H1 (cell line): Measurements from ENCODE around the gene TPO. TPM values are rescaled to one million over a fixed set of nuclear protein-coding genes. Genes with fewer than 3 reads are reported as not detected.

Source experiments
- CTCF ChIA-PET: fragments of 300-600 bp; sonication (Branson Sonifier 250); formaldehyde crosslinking; loops from one replicate; lab custom pipeline; 2021; ENCODE audit not compliant: partially characterized antibody; lab: Charles Lee
- POLR2A ChIA-PET: fragments of 300-600 bp; sonication (Branson Sonifier 250); formaldehyde crosslinking; loops from one replicate; lab custom pipeline; 2021; ENCODE audit warnings: inconsistent platforms; ENCODE audit not compliant: partially characterized antibody; lab: Charles Lee
- DNase-seq, 2 experiments: peaks; one replicate each; pipeline versions ENCODE4 v3.0.0 to v3.0.0-alpha.2; 2010 to 2022; ENCODE audit warnings: low spot score in 2 of 2, low read depth in 1 of 2, mixed read lengths in 1 of 2
- FAIRE-seq: peaks from 2 replicates; lab custom pipeline; 2011; peaks lifted over from hg19 to GRCh38; lab: Jason Lieb, UNC
- H2AFZ ChIP-seq: 2 replicates; pipeline ENCODE4 v1.8.1; 2012; ENCODE audit warnings: low read length, inconsistent platforms
- H2AK5ac ChIP-seq: 2 replicates; pipeline ENCODE4 v1.6.1; 2013; ENCODE audit warnings: low read depth, low read length
- H2BK120ac ChIP-seq: replicated peaks from 2 replicates; pipeline ENCODE3; 2013; ENCODE audit warnings: low read depth, low read length, inconsistent platforms
- H2BK12ac ChIP-seq: 2 replicates; pipeline ENCODE4 v1.6.1; 2013; ENCODE audit warnings: low read depth, low read length
- H2BK15ac ChIP-seq: 2 replicates; pipeline ENCODE4 v1.6.1; 2013; ENCODE audit warnings: low read length
- H2BK20ac ChIP-seq: 2 replicates; pipeline ENCODE4 v1.6.1; 2013; ENCODE audit warnings: low read length
- H2BK5ac ChIP-seq: 2 replicates; pipeline ENCODE4 v1.6.1; 2013; ENCODE audit warnings: low read depth, low read length
- H3K14ac ChIP-seq: 2 replicates; pipeline ENCODE4 v1.6.1; 2013; ENCODE audit warnings: inconsistent platforms; ENCODE audit not compliant: insufficient read length
- H3K18ac ChIP-seq: 2 replicates; pipeline ENCODE4 v1.6.1; 2013; ENCODE audit warnings: low read length; ENCODE audit errors: extremely low read depth
- H3K23ac ChIP-seq: 2 replicates; pipeline ENCODE4 v1.6.1; 2013; ENCODE audit warnings: inconsistent platforms; ENCODE audit not compliant: insufficient read length
- H3K23me2 ChIP-seq: 2 replicates; pipeline ENCODE4 v1.6.1; 2013; ENCODE audit warnings: low read depth, low read length
- H3K27ac ChIP-seq: 2 replicates; pipeline ENCODE4 v1.6.1; 2011; ENCODE audit warnings: low read depth, low read length, inconsistent platforms
- H3K27me3 ChIP-seq, 4 experiments: replicated peaks in 1 of 4; 1 replicate in 1 of 4; 2 replicates in 3 of 4; pipeline versions ENCODE4 v1.6.1 to v1.8.1; 2011 to 2013; ENCODE audit warnings: low read length in 3 of 4, mild to moderate bottlenecking in 3 of 4, inconsistent platforms in 2 of 4, mixed read lengths in 2 of 4, moderate library complexity in 1 of 4; ENCODE audit not compliant: control insufficient read depth in 3 of 4, insufficient read depth in 3 of 4; ENCODE audit errors: extremely low read depth in 1 of 4
- H3K36me3 ChIP-seq, 4 experiments: 2 replicates each; pipeline versions ENCODE4 v1.6.1 to v1.8.1; 2011 to 2013; ENCODE audit warnings: mild to moderate bottlenecking in 4 of 4, low read length in 3 of 4, moderate library complexity in 2 of 4, control low read depth in 1 of 4, inconsistent platforms in 1 of 4; ENCODE audit not compliant: insufficient read depth in 4 of 4, control insufficient read depth in 2 of 4
- H3K4ac ChIP-seq: replicated peaks from 2 replicates; pipeline ENCODE3; 2013; ENCODE audit warnings: low read length, low read depth, mixed read lengths, inconsistent platforms; ENCODE audit not compliant: insufficient read length
- H3K4me1 ChIP-seq, 4 experiments: replicated peaks in 1 of 4; 1 replicate in 1 of 4; 2 replicates in 3 of 4; pipeline versions ENCODE4 v1.6.1 to v1.8.1; 2011 to 2013; ENCODE audit warnings: low read length in 3 of 4, inconsistent platforms in 2 of 4, mixed read lengths in 1 of 4; ENCODE audit not compliant: insufficient read depth in 4 of 4, control insufficient read depth in 3 of 4
- H3K4me2 ChIP-seq, 2 experiments: 2 replicates each; pipeline versions ENCODE4 v1.6.1 to v1.8.1; 2011 to 2013; ENCODE audit warnings: low read depth in 2 of 2, low read length in 2 of 2, control low read depth in 1 of 2, inconsistent platforms in 1 of 2, mild to moderate bottlenecking in 1 of 2; ENCODE audit not compliant: insufficient read depth in 1 of 2
- H3K4me3 ChIP-seq, 4 experiments: fragments of 200-600, 300-600 bp in 1 of 4; sonication (generic), shearing (Covaris generic), sonication (Bioruptor Twin) in 1 of 4; 2 replicates each; pipeline versions ENCODE4 v1.5.1 to v1.8.1; 2011 to 2016; ENCODE audit warnings: low read length in 4 of 4, low read depth in 3 of 4, control low read depth in 2 of 4, inconsistent platforms in 2 of 4, mild to moderate bottlenecking in 2 of 4, mixed read lengths in 1 of 4, moderate library complexity in 1 of 4; ENCODE audit not compliant: insufficient read depth in 2 of 4; ENCODE audit errors: extremely low read depth in 1 of 4
- H3K56ac ChIP-seq: replicated peaks from 2 replicates; pipeline ENCODE3; 2013; ENCODE audit warnings: low read depth, mild to moderate bottlenecking, mixed read lengths, low read length, inconsistent platforms; ENCODE audit not compliant: insufficient read length
- H3K79me1 ChIP-seq: 2 replicates; pipeline ENCODE4 v1.6.1; 2013; ENCODE audit warnings: low read depth, low read length, control low read depth
- H3K79me2 ChIP-seq, 2 experiments: 2 replicates each; pipeline versions ENCODE4 v1.6.1 to v1.8.1; 2012 to 2013; ENCODE audit warnings: low read length in 2 of 2, mild to moderate bottlenecking in 2 of 2, inconsistent platforms in 1 of 2; ENCODE audit not compliant: insufficient read depth in 2 of 2, control insufficient read depth in 1 of 2
- H3K9ac ChIP-seq, 4 experiments: replicated peaks in 1 of 4; 1 replicate in 1 of 4; 2 replicates in 3 of 4; pipeline versions ENCODE4 v1.6.1 to v1.8.1; 2011 to 2013; ENCODE audit warnings: low read depth in 3 of 4, low read length in 3 of 4, control low read depth in 2 of 4, mild to moderate bottlenecking in 2 of 4, moderate library complexity in 2 of 4, inconsistent platforms in 1 of 4; ENCODE audit errors: extremely low read depth in 1 of 4
- H3K9me3 ChIP-seq, 2 experiments: 2 replicates each; pipeline versions ENCODE4 v1.6.1 to v1.8.1; 2012 to 2013; ENCODE audit warnings: mild to moderate bottlenecking in 2 of 2, moderate library complexity in 2 of 2, control low read depth in 1 of 2, inconsistent platforms in 1 of 2, low read depth in 1 of 2, low read length in 1 of 2, mixed read lengths in 1 of 2; ENCODE audit not compliant: insufficient read depth in 2 of 2
- H4K20me1 ChIP-seq, 2 experiments: replicated peaks in 1 of 2; 2 replicates each; pipeline versions ENCODE3 to v1.8.1; 2011 to 2013; ENCODE audit warnings: inconsistent platforms in 2 of 2, low read length in 2 of 2, mild to moderate bottlenecking in 1 of 2; ENCODE audit not compliant: insufficient read depth in 2 of 2, control insufficient read depth in 1 of 2
- H4K5ac ChIP-seq: 2 replicates; pipeline ENCODE4 v1.6.1; 2013; ENCODE audit warnings: low read length, low read depth, mixed read lengths, inconsistent platforms; ENCODE audit not compliant: insufficient read length
- H4K8ac ChIP-seq: 2 replicates; pipeline ENCODE4 v1.8.0; 2013; ENCODE audit warnings: mild to moderate bottlenecking, moderate library complexity, low read length, inconsistent platforms; ENCODE audit not compliant: insufficient read depth; ENCODE audit errors: extremely low read depth
- H4K91ac ChIP-seq: replicated peaks from 2 replicates; pipeline ENCODE3; 2013; ENCODE audit warnings: low read length, mixed read lengths, inconsistent platforms; ENCODE audit not compliant: insufficient read length
- BCL11A ChIP-seq, 2 experiments: IDR thresholded peaks; one replicate each; pipeline ENCODE4 v1.6.1; 2011; ENCODE audit warnings: low read depth in 2 of 2, low read length in 2 of 2, mild to moderate bottlenecking in 2 of 2
- SP4 ChIP-seq: IDR thresholded peaks from 2 replicates; pipeline ENCODE4 v1.6.1; 2012; ENCODE audit warnings: low read length, inconsistent platforms
- TCF12 ChIP-seq: IDR thresholded peaks from 2 replicates; pipeline ENCODE4 v1.6.1; 2011; ENCODE audit warnings: low read depth, mild to moderate bottlenecking, low read length
- WGBS, 2 experiments: shearing (Covaris generic) in 1 of 2; methylation state at CpG; one replicate each; pipeline versions ENCODE4 v1.1.6 to v1.1.7; 2013 to 2015; ENCODE audit warnings: low lambda C conversion rate in 2 of 2, mixed read lengths in 2 of 2, inconsistent platforms in 1 of 2, low coverage in 1 of 2, missing lambda C conversion rate in 1 of 2; ENCODE audit not compliant: insufficient replicate concordance in 2 of 2, insufficient coverage in 1 of 2, insufficient read length in 1 of 2; ENCODE audit errors: extremely low coverage in 1 of 2, missing lambda C conversion rate in 1 of 2; 5-methylcytosine and 5-hydroxymethylcytosine counted together
- polyA plus RNA-seq, 7 experiments: library from polyadenylated mRNA; depleted of rRNA in 3 of 7; stranded (reverse) in 5 of 7; unstranded in 2 of 7; fragments of >200 nt in 5 of 7; fragments of 200-250 nt in 2 of 7; gene quantifications; 1 replicate in 5 of 7; 2 replicates in 1 of 7; 4 replicates in 1 of 7; pipeline versions ENCODE4 v1.2.1 to v1.2.3, GENCODE V29; 2011 to 2013; ENCODE audit warnings: missing spikeins in 2 of 7, mixed read lengths in 2 of 7
- total RNA-seq: library from RNA; stranded (reverse); fragmentation: NEBNext Ultra II Directional; extraction: Animal tissue kit (Norgen Biotek cat#: 25700); gene quantifications from 2 replicates; pipeline ENCODE4 v1.2.1, GENCODE V29; 2021

The TPO gene
- total and polyA plus RNA-seq, 2 of the 8 experiments (the other 6 are each of a cell fraction or from before 2014, with no cell fraction given): not detected

DNA sequence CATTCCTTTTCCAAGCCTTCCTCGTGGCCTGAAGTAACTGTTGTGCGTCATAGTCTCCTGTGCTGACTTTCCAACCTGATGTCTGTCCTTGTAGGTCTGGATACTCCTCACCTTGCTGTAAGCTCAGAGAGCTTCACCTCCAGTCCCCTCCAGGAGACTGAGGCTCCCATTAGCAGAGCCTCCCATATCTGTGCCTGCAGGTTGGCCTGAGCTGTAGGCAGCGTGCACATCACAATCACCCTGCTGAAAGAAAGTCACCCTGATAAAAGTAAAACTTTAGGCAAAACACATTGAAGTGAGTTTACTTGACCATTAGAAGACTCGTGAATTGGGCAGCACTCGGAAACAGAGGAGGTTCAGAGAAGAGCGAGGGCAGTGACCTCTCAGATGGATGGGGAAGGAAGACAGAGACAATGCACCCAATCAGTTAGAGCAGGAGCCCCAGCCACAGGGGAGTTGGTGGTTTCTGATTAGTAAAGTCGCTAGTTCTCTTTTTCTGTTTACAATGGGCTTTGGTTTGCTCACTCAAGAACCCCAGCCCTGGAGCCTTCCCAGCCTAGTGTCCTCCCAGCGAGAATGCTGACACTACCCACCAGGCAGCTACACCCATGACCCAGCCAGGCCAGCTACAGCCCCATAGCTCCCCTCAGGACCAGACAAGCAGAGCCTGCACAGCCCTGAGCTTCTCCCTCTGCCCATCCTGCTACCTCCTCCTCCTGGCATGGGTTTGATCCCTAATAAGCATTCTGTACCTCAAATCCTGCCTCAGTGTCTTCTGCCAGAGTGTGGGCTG is 12.1 kb upstream of the TPO start:
- no peak overlapping the region for H2BK20ac ChIP-seq
- H2BK5ac ChIP-seq: no peak overlapping the region
- no peaks in the 10 kb centered on the region; a peak in 1 of 4 replicates for H3K9me3 ChIP-seq
- DNase-seq: no peak
- H2BK12ac ChIP-seq: no peak overlapping the region
- H2AK5ac ChIP-seq: no peak overlapping the region
- WGBS, 2 experiments: 91% methylated on average over 8 of the region's 8 CpGs; no CpG with 5 or more reads in 1 of the 2 experiments
- CTCF ChIA-PET: no interaction called here
- H3K36me3 ChIP-seq: no peaks in the 10 kb centered on the region; a peak in 1 of 8 replicates
- no peak overlapping the region for H3K18ac ChIP-seq
- H4K91ac ChIP-seq: no peak overlapping the region
- H2BK120ac ChIP-seq: no peak overlapping the region
- no peak for TF ChIP-seq SP4
- TF ChIP-seq BCL11A (IDR thresholded peaks at IDR 0.05; ENCODE audit: low read depth in 2 of 2, low read length in 2 of 2): no peak
- no peak for TF ChIP-seq TCF12
- peaks cover 6% of the 10 kb centered on the region; the same call in 1 of the 2 replicates for H3K23me2 ChIP-seq
- no peak overlapping the region for H3K14ac ChIP-seq
- H4K8ac ChIP-seq: no peak overlapping the region
- no peak for FAIRE-seq
- H3K9ac ChIP-seq: no peak overlapping the region
- H3K4me2 ChIP-seq: no peak overlapping the region
- H2AFZ ChIP-seq: no peak overlapping the region
- H3K4me3 ChIP-seq: no peak overlapping the region
- no peaks in the 10 kb centered on the region for H3K79me1 ChIP-seq
- no peak overlapping the region for H3K56ac ChIP-seq
- no peak overlapping the region for H3K4ac ChIP-seq
- POLR2A ChIA-PET: interaction anchor here (1.9 kb wide), 1 partner anchor 10 kb away, joined by 4 read pairs; no protein-coding TSS in a partner anchor
- H4K20me1 ChIP-seq: no peaks in the 10 kb centered on the region
- no peaks in the 10 kb centered on the region for H3K79me2 ChIP-seq
- H3K27me3 ChIP-seq: no peaks in the 10 kb centered on the region
- H4K5ac ChIP-seq: no peak overlapping the region
- no peak overlapping the region for H3K23ac ChIP-seq
- no peak overlapping the region for H3K27ac ChIP-seq
- no peaks in the 10 kb centered on the region for H3K4me1 ChIP-seq
- H2BK15ac ChIP-seq: no peak overlapping the region
